ENCODE measurements around the gene OR52I2. TPM values are rescaled to one million over a fixed set of nuclear protein-coding genes. Genes with fewer than 3 reads are reported as not detected.

Gene OR52I2
- total RNA-seq, 1 donor, result not detected

- peak overlapping the region; percentile 82 for H3K4me3 ChIP-seq (ENCODE audit: low read depth, low read length)
- DNase-seq (ENCODE audit: low read depth), result peak; percentile 67
- no peak for TF ChIP-seq CTCF (IDR thresholded peaks at IDR 0.05; ENCODE audit: insufficient read depth, low read length)
Measured at GRCh38 chr11:4606231-4607015, 24.9 kb downstream of the OR52I2 start.

- TF ChIP-seq CTCF (IDR thresholded peaks at IDR 0.05; ENCODE audit: insufficient read depth, low read length), result no peak
- DNase-seq (ENCODE audit: low read depth), result peak; percentile 27
- H3K4me3 ChIP-seq (ENCODE audit: low read depth, low read length), result peak overlapping the region; percentile 82
Measured at GRCh38 chr11:4607096-4607495, 25.6 kb downstream of the OR52I2 start.

GRCh38 chr11:4607781-4608666 lies 26.5 kb downstream of the OR52I2 start, which contains the start of gene TRIM68:
TRIM68 (minus strand) TSS chr11:4608231; CDS start chr11:4605504, 2,727 bp downstream.
- TF ChIP-seq CTCF (IDR thresholded peaks at IDR 0.05; ENCODE audit: insufficient read depth, low read length), result peak; percentile 13
- DNase-seq (ENCODE audit: low read depth), result peak; percentile 95
- peak within 1 kb of the TSS; percentile 82 for H3K4me3 ChIP-seq (ENCODE audit: low read depth, low read length)

GRCh38 chr11:4610258-4610935 lies 28.9 kb downstream of the OR52I2 start:
- H3K4me3 ChIP-seq (ENCODE audit: low read depth, low read length), result peak overlapping the region; percentile 34
- peak; percentile 14 for TF ChIP-seq CTCF (IDR thresholded peaks at IDR 0.05; ENCODE audit: insufficient read depth, low read length)
- peak; percentile 55 for DNase-seq (ENCODE audit: low read depth)

- no peak for DNase-seq (ENCODE audit: low read depth)
- H3K4me3 ChIP-seq (ENCODE audit: low read depth, low read length), result no peak overlapping the region
- TF ChIP-seq CTCF (IDR thresholded peaks at IDR 0.05; ENCODE audit: insufficient read depth, low read length), result no peak
Measured at GRCh38 chr11:4611986-4612385, 30.4 kb downstream of the OR52I2 start.

GRCh38 chr11:4615856-4616444 lies 34.4 kb downstream of the OR52I2 start:
- no peak overlapping the region for H3K4me3 ChIP-seq (ENCODE audit: low read depth, low read length)
- no peak for TF ChIP-seq CTCF (IDR thresholded peaks at IDR 0.05; ENCODE audit: insufficient read depth, low read length)

More at GRCh38 chr11:4615856-4616444, 34.4 kb downstream of the OR52I2 start:
- no peak for DNase-seq (ENCODE audit: low read depth)
